Sigmoid colon (tissue), 7 donors: ENCODE measurements around the gene HSPA8. TPM values are rescaled to one million over a fixed set of nuclear protein-coding genes. Genes with fewer than 3 reads are reported as not detected.

Experiments used
- DNase-seq: peaks from one replicate; pipeline ENCODE4 v3.0.0-alpha.2; 2019
- H3K27ac ChIP-seq, 4 donors: fragments of 200-600 bp; sonication (generic); one replicate each; pipeline ENCODE4 v1.5.1; 2016 to 2019; ENCODE audit warnings: mild to moderate bottlenecking in 1 of 4
- H3K27me3 ChIP-seq, 3 donors: fragments of 200-600 bp; sonication (generic); one replicate each; pipeline ENCODE4 v1.5.1; 2019; ENCODE audit warnings: mild to moderate bottlenecking in 1 of 3
- H3K36me3 ChIP-seq, 4 donors: fragments of 200-600 bp; sonication (generic); one replicate each; pipeline ENCODE4 v1.5.1; 2016 to 2019
- H3K4me1 ChIP-seq, 4 donors: fragments of 200-600 bp; sonication (generic); one replicate each; pipeline ENCODE4 v1.5.1; 2017 to 2019
- H3K4me3 ChIP-seq, 4 donors: fragments of 200-600 bp; sonication (generic); one replicate each; pipeline ENCODE4 v1.5.1; 2017 to 2019; ENCODE audit warnings: mild to moderate bottlenecking in 2 of 4, moderate library complexity in 1 of 4
- H3K9me3 ChIP-seq, 4 donors: fragments of 200-600 bp in 3 of 4; sonication (generic) in 3 of 4; one replicate each; pipeline versions ENCODE4 v1.5.1 to v1.6.1; 2013 to 2019
- CTCF ChIP-seq, 4 experiments: fragments of 450-650 bp in 3 of 4; fragments of 200-600 bp in 1 of 4; IDR thresholded peaks; one replicate each; pipeline ENCODE4 v1.5.1; 2016 to 2019; ENCODE audit warnings: antibody characterized with exemption in 4 of 4, mild to moderate bottlenecking in 3 of 4, moderate library complexity in 2 of 4
- EP300 ChIP-seq, 4 donors: sonication (generic); formaldehyde crosslinking; IDR thresholded peaks; one replicate each; pipeline ENCODE4 v1.6.1; 2017; ENCODE audit warnings: antibody characterized with exemption in 4 of 4
- POLR2A ChIP-seq, 2 donors: fragments of 450-650 bp; IDR thresholded peaks; one replicate each; pipeline ENCODE4 v1.6.1; 2016; ENCODE audit warnings: antibody characterized with exemption in 2 of 2, mild to moderate bottlenecking in 2 of 2, moderate library complexity in 2 of 2
- POLR2AphosphoS5 ChIP-seq, 4 donors: sonication (generic); formaldehyde crosslinking; IDR thresholded peaks; one replicate each; pipeline ENCODE4 v1.6.1; 2017; ENCODE audit warnings: antibody characterized with exemption in 4 of 4
- WGBS, 2 donors: extraction: QIAGEN DNeasy Blood & Tissue Kit; methylation state at CpG; one replicate each; pipeline ENCODE4 v1.1.7; 2013; 5-methylcytosine and 5-hydroxymethylcytosine counted together
- intact Hi-C: fragments of 100-400 bp; cut with DNase I; formaldehyde crosslinking; loops from one replicate; pipeline ENCODE4 v1.15.1; 2023
- polyA plus RNA-seq, 3 donors: library from polyadenylated mRNA; stranded (reverse); fragments of 200-250 nt; gene quantifications; one replicate each; pipeline ENCODE4 v1.2.3, GENCODE V29; 2013
- total RNA-seq, 4 donors: library from RNA; depleted of rRNA; stranded (reverse); fragments of >200 nt; gene quantifications; one replicate each; pipeline ENCODE4 v1.1.0, GENCODE V29; 2016
- donor health status: healthy with polysubstance abuse.
- donor health status: Bipolar disorder and iron deficiency.
- donor health status: healthy.

Gene HSPA8
- total and polyA plus RNA-seq, 7 donors = 300 to 731 (median 576) TPM

GRCh38 chr11:123040111-123040432, 21.9 kb downstream of the HSPA8 start:
- no peak overlapping the region for H3K4me3 ChIP-seq
- no peaks in the 10 kb centered on the region for H3K9me3 ChIP-seq
- WGBS, 2 donors = 74 to 82% methylated on average over 11 of the region's 11 CpGs
- intact Hi-C loops = no loop called here
- H3K36me3 ChIP-seq = no peaks in the 10 kb centered on the region
- no peaks in the 10 kb centered on the region for H3K4me1 ChIP-seq
- no peak overlapping the region for H3K27ac ChIP-seq
- DNase-seq = no peak
- TF ChIP-seq POLR2A (IDR thresholded peaks at IDR 0.05) = no peak
- TF ChIP-seq POLR2AphosphoS5 (IDR thresholded peaks at IDR 0.05) = no peak
- no peak for TF ChIP-seq CTCF (IDR thresholded peaks at IDR 0.05)
- no peak for TF ChIP-seq EP300 (IDR thresholded peaks at IDR 0.05)
- no peaks in the 10 kb centered on the region for H3K27me3 ChIP-seq

- no peak overlapping the region for H3K4me3 ChIP-seq
- no peaks in the 10 kb centered on the region for H3K36me3 ChIP-seq
- H3K27ac ChIP-seq = no peak overlapping the region
- no peaks in the 10 kb centered on the region for H3K9me3 ChIP-seq
- no peak for DNase-seq
- H3K4me1 ChIP-seq = no peaks in the 10 kb centered on the region
- TF ChIP-seq EP300 (IDR thresholded peaks at IDR 0.05) (no peak), POLR2A (IDR thresholded peaks at IDR 0.05) (no peak), CTCF (IDR thresholded peaks at IDR 0.05) (no peak), POLR2AphosphoS5 (IDR thresholded peaks at IDR 0.05) (no peak)
- intact Hi-C loops = no loop called here
- 68 to 85% methylated on average over 10 of the region's 10 CpGs for WGBS, 2 donors
- H3K27me3 ChIP-seq = no peaks in the 10 kb centered on the region
Measured at GRCh38 chr11:123035831-123036230, 26.1 kb downstream of the HSPA8 start.

GRCh38 chr11:123034597-123034996, 27.3 kb downstream of the HSPA8 start:
- no peak for TF ChIP-seq POLR2AphosphoS5 (IDR thresholded peaks at IDR 0.05)
- TF ChIP-seq POLR2A (IDR thresholded peaks at IDR 0.05) = no peak
- TF ChIP-seq EP300 (IDR thresholded peaks at IDR 0.05) = no peak
- no peak for TF ChIP-seq CTCF (IDR thresholded peaks at IDR 0.05)
- H3K36me3 ChIP-seq = no peaks in the 10 kb centered on the region
- intact Hi-C loops = no loop called here
- 76 to 83% methylated on average over 6 of the region's 6 CpGs for WGBS, 2 donors
- H3K9me3 ChIP-seq = no peaks in the 10 kb centered on the region
- H3K4me1 ChIP-seq = no peaks in the 10 kb centered on the region
- H3K27ac ChIP-seq = no peak overlapping the region
- H3K27me3 ChIP-seq = no peaks in the 10 kb centered on the region
- H3K4me3 ChIP-seq = no peak overlapping the region
- no peak for DNase-seq

- WGBS, 2 donors = 57 to 64% methylated on average over 10 of the region's 10 CpGs
Measured at GRCh38 chr11:123033895-123034294, 28.0 kb downstream of the HSPA8 start.

More at GRCh38 chr11:123033895-123034294, 28.0 kb downstream of the HSPA8 start:
- Histone ChIP-seq H3K27ac (no peak overlapping the region), H3K27me3 (no peaks in the 10 kb centered on the region), H3K4me1 (no peaks in the 10 kb centered on the region), H3K4me3 (no peak overlapping the region), H3K36me3 (no peaks in the 10 kb centered on the region), H3K9me3 (no peaks in the 10 kb centered on the region)
- intact Hi-C loops = no loop called here
- TF ChIP-seq POLR2AphosphoS5 (IDR thresholded peaks at IDR 0.05) (no peak), CTCF (IDR thresholded peaks at IDR 0.05) (no peak), POLR2A (IDR thresholded peaks at IDR 0.05) (no peak), EP300 (IDR thresholded peaks at IDR 0.05) (no peak)
- DNase-seq = no peak
